Measurements from ENCODE around the gene EFNA3.

DNA sequence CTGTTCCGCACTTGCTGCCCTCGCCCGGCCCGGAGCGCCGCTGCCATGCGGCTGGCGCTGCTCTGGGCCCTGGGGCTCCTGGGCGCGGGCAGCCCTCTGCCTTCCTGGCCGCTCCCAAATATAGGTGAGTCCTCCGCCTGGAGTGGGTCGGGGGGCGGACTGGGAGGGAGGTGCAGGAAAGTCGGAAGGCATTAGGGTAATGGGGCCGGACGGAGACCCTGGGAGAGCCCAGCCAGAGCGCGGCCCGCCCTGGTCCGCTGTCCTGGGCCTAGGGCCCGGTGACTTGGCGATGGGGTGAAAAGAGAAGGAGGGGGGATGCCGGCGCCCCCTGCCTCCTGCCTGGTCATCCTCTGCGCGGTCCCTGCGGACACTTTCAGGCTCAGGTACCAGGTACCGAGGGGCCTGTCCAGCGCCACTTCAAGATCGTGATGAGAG, 27.3 kb upstream of the EFNA3 start:
- TF ChIP-seq CTCF (IDR thresholded peaks at IDR 0.05 in 4 of 5, conservative IDR thresholded peaks at IDR 0.05 in 1 of 5) (no peak), POLR2A (IDR thresholded peaks at IDR 0.05) (peak; percentile 62 to 66)

All from gastrocnemius medialis (tissue), 4 donors.